ENCODE results near the gene SMG7. TPM values are rescaled to one million over a fixed set of nuclear protein-coding genes. Genes with fewer than 3 reads are reported as not detected.

SMG7 gene
- total RNA-seq, 1 experiment from 2014 or later, result 65.2 TPM

DNA sequence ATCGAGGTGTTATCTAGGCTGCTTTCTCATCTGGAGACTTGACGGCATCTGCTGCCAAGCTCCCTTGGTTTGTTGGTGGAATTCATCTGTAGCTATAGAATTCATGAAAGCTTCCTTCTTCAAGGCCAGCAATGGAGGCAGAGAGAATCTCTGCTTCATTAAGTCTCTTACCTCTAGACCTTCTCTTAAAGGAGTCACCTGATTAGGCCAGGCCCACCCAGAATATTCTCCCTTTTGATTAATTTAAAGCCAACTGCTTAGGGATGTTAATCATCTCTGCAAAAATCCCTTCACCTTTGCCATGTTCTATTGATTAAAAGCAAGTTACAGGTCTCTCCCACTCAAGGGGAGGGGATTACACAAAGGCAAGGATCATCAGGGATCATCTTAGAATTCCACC, 123.2 kb downstream of the SMG7 start:
- BruUV-seq (replicated peaks), result no TSS peak
- no peaks in the 10 kb centered on the region for H3K9me3 ChIP-seq (ENCODE audit: control insufficient read depth, insufficient read depth, low read depth, low read length)
- intact Hi-C loops (cut with micrococcal nuclease; ENCODE audit: unreplicated experiment), result no loop called here
- H3K27me3 ChIP-seq (ENCODE audit: control insufficient read depth, insufficient read depth, low read length), result peaks cover 12% of the 10 kb centered on the region; the same call in 1 of the 2 replicates
- H3K4me1 ChIP-seq (ENCODE audit: control insufficient read depth, insufficient read depth, low read length), result no peaks in the 10 kb centered on the region
- H3K36me3 ChIP-seq (ENCODE audit: control insufficient read depth, insufficient read depth, low read length), result no peaks in the 10 kb centered on the region
- DNase-seq (ENCODE audit: low read depth, low spot score) (no peak), ATAC-seq (no peak)
- H3K4me3 ChIP-seq (ENCODE audit: low read depth in 2 of 2, low read length in 2 of 2), result no peak overlapping the region
- in situ Hi-C loops (cut with HindIII; ENCODE audit: low pct_unique_long_range_greater_than_20kb, low sequenced_read_pairs), result no loop called here
- ChIA-PET POLR2A (no interaction called here), CTCF (no interaction called here)
- TF ChIP-seq, protein P1, sequence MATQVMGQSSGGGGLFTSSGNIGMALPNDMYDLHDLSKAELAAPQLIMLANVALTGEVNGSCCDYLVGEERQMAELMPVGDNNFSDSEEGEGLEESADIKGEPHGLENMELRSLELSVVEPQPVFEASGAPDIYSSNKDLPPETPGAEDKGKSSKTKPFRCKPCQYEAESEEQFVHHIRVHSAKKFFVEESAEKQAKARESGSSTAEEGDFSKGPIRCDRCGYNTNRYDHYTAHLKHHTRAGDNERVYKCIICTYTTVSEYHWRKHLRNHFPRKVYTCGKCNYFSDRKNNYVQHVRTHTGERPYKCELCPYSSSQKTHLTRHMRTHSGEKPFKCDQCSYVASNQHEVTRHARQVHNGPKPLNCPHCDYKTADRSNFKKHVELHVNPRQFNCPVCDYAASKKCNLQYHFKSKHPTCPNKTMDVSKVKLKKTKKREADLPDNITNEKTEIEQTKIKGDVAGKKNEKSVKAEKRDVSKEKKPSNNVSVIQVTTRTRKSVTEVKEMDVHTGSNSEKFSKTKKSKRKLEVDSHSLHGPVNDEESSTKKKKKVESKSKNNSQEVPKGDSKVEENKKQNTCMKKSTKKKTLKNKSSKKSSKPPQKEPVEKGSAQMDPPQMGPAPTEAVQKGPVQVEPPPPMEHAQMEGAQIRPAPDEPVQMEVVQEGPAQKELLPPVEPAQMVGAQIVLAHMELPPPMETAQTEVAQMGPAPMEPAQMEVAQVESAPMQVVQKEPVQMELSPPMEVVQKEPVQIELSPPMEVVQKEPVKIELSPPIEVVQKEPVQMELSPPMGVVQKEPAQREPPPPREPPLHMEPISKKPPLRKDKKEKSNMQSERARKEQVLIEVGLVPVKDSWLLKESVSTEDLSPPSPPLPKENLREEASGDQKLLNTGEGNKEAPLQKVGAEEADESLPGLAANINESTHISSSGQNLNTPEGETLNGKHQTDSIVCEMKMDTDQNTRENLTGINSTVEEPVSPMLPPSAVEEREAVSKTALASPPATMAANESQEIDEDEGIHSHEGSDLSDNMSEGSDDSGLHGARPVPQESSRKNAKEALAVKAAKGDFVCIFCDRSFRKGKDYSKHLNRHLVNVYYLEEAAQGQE (IDR thresholded peaks at IDR 0.05; ENCODE audit: insufficient read depth in 1 of 2, low read depth in 2 of 2, low read length in 1 of 2), result no peak
- TF ChIP-seq CTCF (IDR thresholded peaks at IDR 0.05), result no peak
- TF ChIP-seq POLR2AphosphoS5 (IDR thresholded peaks at IDR 0.05; ENCODE audit: low read depth, low read length), result no peak
- no peak for TF ChIP-seq SIN3A (IDR thresholded peaks at IDR 0.05; ENCODE audit: borderline replicate concordance, insufficient read depth, low read depth, low read length)
- TF ChIP-seq TCF7L2 (IDR thresholded peaks at IDR 0.05; ENCODE audit: low read depth, low read length), result no peak
- no peak overlapping the region for H3K27ac ChIP-seq (ENCODE audit: low read length)

- ChIA-PET CTCF (no interaction called here), POLR2A (no interaction called here)
- BruUV-seq (replicated peaks), result no TSS peak
- Histone ChIP-seq H3K36me3 (ENCODE audit: control insufficient read depth, insufficient read depth, low read length) (no peaks in the 10 kb centered on the region), H3K27ac (ENCODE audit: low read length) (no peak overlapping the region), H3K27me3 (ENCODE audit: control insufficient read depth, insufficient read depth, low read length) (peaks cover 12% of the 10 kb centered on the region; the same call in 1 of the 2 replicates), H3K4me1 (ENCODE audit: control insufficient read depth, insufficient read depth, low read length) (no peaks in the 10 kb centered on the region), H3K4me3 (ENCODE audit: low read depth in 2 of 2, low read length in 2 of 2) (no peak overlapping the region), H3K9me3 (ENCODE audit: control insufficient read depth, insufficient read depth, low read depth, low read length) (no peaks in the 10 kb centered on the region)
- ATAC-seq (no peak), DNase-seq (ENCODE audit: low read depth, low spot score) (no peak)
- in situ Hi-C loops (cut with HindIII; ENCODE audit: low pct_unique_long_range_greater_than_20kb, low sequenced_read_pairs) (no loop called here), intact Hi-C loops (cut with micrococcal nuclease; ENCODE audit: unreplicated experiment) (no loop called here)
- TF ChIP-seq CTCF (IDR thresholded peaks at IDR 0.05), result no peak
- TF ChIP-seq TCF7L2 (IDR thresholded peaks at IDR 0.05; ENCODE audit: low read depth, low read length), result no peak
- TF ChIP-seq POLR2AphosphoS5 (IDR thresholded peaks at IDR 0.05; ENCODE audit: low read depth, low read length), result no peak
- no peak for TF ChIP-seq SIN3A (IDR thresholded peaks at IDR 0.05; ENCODE audit: borderline replicate concordance, insufficient read depth, low read depth, low read length)
- TF ChIP-seq, protein P1 (IDR thresholded peaks at IDR 0.05; ENCODE audit: insufficient read depth in 1 of 2, low read depth in 2 of 2, low read length in 1 of 2), result no peak
These were observed 124.2 kb downstream of the SMG7 start for GRCh38 chr1:183596500-183596899.
